Lower leg skin (tissue), 3 donors: Measurements from ENCODE around the gene C16orf86.

ENCODE experiments used
- CTCF ChIP-seq, 3 donors: fragments of 450-650 bp; IDR thresholded peaks; one replicate each; pipeline ENCODE4 v1.5.1; 2016; ENCODE audit warnings: antibody characterized with exemption in 3 of 3, mild to moderate bottlenecking in 3 of 3, moderate library complexity in 2 of 3
- POLR2A ChIP-seq, 2 donors: fragments of 450-650 bp; IDR thresholded peaks; one replicate each; pipeline ENCODE4 v1.6.1; 2016 to 2017; ENCODE audit warnings: antibody characterized with exemption in 2 of 2, mild to moderate bottlenecking in 1 of 2, moderate library complexity in 1 of 2

DNA sequence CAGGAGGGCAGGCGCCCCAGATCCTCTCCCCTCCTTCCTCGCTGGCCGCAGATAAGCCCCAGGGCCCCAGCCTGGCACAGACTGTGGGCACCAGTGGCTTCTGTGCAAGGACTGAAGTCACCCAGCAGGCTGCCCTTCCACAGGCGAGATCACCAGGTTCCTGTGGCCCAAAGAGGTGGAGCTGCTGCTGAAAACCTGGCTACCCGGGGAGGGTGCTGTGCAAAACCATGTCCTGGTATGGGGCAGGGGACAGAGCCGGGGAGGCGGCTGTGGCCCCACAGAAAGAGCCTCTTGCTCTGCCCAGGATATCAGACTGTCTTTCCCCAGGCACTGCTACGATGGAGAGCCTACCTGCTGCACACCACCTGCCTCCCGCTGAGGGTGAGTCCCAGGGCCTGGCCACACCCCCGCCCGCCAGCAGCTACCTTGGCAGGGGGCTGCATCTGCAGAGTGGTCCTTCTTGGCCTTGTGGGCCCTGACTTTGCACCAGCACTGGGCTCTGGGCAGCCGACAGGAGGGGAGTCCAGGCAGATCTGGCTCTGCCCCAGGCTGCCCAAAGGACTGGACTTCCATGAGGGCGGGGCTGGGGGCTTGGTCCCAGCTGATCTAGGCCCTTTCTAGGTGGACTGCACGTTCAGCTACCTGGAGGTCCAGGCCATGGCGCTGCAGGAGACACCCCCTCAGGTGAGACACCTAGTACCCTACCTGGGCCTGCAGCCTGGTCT, 21.1 kb upstream of the C16orf86 start:
- TF ChIP-seq CTCF (IDR thresholded peaks at IDR 0.05) (no peak), POLR2A (IDR thresholded peaks at IDR 0.05) (no peak)
